NOMO-1 treated with dmso at 0.1 percent for 144 hours (cell line): ENCODE results near the gene TIMP4.

Source experiments
- DNase-seq: peaks from one replicate; lab custom pipeline; 2025; ENCODE audit not compliant: unreplicated experiment; lab: John Stamatoyannopoulos, UW

The TIMP4 gene

GRCh38 chr3:12148183-12148940 lies 10.3 kb downstream of the TIMP4 start:
- no peak for DNase-seq

DNA sequence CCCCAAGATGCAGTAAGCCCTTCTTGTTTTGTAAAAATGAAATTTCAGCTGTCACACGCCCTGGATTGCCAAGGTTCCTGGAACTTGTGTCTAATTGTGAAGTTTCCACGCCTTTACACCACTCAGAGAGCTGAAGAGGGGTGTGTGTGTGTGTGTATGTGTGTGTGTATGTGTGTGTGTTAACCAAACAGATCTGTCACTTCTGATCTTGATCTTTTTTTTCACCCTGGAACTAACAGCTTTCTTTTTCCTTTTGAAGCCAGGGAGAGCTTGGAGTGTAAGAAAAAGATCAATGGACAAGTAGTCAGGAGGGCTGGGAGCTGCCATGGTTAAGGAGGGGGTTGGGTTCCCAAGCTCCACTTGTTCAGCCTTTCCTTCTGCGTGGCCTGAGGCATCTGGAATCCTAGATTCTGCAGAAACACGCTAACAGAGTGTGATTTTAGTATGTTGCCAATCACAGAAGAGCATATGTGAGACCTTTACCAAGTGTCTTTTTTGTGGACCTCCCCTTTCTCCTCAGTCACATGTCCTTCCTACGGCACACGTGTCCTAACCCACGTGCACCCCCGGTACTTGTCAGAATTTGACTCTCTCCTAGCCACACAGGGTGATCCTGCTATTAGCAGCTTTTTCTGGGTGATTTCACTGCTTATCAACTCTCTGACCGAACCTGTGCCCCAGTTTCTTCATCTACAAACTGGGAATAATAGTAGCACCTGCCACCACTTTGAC lies 11.5 kb downstream of the TIMP4 start:
- no peak for DNase-seq

DNA sequence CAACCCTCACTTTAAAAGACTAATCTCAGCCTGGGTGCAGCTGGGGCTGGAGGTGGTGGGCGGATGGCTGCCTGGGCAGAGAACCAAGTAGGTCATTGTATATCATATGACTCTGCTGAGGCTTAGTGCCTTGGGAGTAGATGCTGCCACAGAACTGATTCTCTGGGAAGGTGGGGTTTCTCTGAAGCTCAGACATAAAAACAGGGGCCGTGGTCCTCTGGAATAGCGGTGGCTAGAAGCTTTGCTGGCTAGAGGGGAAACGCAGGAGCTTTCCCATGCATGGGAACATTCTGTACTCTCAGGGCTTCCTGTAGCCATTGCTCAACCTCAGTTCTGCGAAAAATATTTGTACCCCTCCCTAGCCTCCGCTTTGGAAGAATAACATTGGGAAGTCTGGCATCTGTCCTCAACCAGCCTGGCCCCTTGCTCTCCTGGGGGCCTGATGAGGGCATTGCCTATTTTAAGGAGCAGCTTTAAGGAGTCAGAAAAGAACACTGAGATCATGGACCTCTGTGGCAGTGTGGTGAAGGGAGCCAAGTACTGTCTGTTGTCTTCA lies 14.7 kb downstream of the TIMP4 start:
- no peak for DNase-seq

GRCh38 chr3:12142476-12142875 lies 16.2 kb downstream of the TIMP4 start:
- DNase-seq = no peak

DNA sequence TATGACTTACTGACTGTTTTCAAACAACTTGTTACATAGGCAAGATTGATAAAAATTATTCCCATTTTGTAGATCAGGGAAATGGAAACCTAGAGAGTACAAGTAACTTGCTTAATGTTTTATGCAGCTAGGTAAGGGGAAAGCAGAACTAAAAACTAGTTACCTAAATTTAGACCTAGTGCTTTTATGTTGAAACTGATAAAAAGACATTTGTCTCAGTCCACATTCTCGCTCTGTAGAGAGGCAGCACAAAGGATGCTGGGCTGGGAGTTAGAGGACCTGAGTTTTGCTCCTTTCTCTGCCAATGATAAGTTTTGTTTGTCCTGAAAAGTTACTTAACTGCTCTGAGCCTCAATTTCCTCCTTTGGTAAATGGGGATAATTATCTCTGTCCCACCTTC lies 17.4 kb downstream of the TIMP4 start:
- DNase-seq = no peak

DNA sequence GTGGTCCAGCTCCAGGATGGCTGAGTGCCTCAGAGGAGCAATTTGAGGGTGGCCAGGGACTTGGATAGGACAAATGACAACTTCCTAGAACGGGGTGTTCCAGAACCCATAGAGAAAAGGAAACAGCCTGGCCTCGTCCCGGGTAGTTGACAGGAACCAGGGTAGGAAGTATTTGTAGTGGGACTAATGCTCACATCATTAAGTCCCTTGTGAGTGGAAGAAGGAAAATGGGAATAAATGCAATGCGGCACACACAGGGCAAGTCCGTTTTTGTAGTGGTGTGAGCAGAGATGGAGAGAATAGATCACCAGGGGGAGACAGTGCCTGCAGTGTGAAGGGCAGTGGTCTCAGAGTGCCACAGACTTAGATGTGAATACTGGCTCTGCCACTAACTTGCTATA lies 19.6 kb downstream of the TIMP4 start:
- peak; percentile 47 for DNase-seq

GRCh38 chr3:12138044-12138443 lies 20.7 kb downstream of the TIMP4 start:
- peak; percentile 32 for DNase-seq

GRCh38 chr3:12136371-12136770 lies 22.3 kb downstream of the TIMP4 start:
- DNase-seq = no peak

GRCh38 chr3:12135029-12135657 lies 23.6 kb downstream of the TIMP4 start:
- DNase-seq = peak; percentile 25

DNA sequence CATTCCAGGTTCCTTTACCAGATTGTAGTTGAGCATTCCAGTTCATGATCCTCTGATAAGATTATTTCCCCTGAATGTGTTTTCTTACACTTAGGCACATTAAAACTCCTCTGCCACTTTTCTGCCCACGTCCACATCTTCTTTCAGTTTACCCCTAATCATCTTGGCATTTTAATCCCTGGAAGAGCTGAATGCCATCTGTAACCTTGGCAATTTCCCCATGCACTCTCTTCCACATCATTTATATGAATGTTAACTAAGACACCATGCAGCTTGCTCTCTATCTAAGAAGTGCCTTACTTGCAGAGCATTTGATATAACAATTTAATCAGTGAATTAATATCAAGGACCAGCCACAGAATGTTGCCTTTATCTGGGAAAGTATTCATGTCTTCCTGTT lies 25.8 kb downstream of the TIMP4 start:
- DNase-seq = no peak

GRCh38 chr3:12131351-12132090 lies 27.2 kb downstream of the TIMP4 start:
- DNase-seq = no peak

DNA sequence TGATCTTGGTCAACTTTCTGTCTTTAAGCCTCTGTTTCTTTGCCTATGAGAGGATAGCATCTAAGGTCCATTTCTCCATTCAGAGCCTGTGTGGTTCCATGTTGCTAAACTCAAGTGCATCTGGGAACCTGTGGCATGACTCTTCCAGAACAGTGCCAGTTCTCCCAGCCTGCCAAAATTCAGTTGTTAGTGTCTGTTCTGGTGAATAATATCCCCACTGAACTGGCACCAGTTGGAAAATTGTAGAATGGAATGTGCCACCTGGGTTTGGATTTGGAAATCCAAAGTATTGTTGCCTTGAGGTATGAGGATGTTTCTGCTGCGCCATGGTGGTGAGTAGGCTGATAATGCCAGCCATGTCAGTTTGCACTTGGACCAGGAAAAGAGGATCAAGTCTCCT lies 31.3 kb downstream of the TIMP4 start:
- DNase-seq = no peak

DNA sequence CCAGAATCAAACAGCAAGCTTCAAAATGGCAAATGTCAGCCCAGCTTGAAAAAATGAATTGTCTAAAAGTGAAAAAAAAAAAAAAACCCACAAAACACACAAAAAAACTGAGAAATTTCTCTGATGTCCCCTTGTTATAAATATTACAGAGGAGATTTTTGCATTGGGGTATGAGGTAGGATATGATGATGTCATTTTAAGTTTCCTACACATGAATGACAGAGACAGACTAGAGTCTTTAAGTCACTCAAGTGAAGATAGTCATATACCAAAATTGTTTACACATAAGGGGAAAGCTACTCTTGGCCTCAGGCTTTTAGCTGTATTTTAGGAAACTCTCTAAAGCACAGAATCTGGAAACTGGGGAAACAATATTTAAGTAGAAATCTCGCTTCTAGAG lies 32.9 kb downstream of the TIMP4 start:
- no peak for DNase-seq

- DNase-seq = no peak
Observed at GRCh38 chr3:12121466-12121865, 37.2 kb downstream of the TIMP4 start.

DNA sequence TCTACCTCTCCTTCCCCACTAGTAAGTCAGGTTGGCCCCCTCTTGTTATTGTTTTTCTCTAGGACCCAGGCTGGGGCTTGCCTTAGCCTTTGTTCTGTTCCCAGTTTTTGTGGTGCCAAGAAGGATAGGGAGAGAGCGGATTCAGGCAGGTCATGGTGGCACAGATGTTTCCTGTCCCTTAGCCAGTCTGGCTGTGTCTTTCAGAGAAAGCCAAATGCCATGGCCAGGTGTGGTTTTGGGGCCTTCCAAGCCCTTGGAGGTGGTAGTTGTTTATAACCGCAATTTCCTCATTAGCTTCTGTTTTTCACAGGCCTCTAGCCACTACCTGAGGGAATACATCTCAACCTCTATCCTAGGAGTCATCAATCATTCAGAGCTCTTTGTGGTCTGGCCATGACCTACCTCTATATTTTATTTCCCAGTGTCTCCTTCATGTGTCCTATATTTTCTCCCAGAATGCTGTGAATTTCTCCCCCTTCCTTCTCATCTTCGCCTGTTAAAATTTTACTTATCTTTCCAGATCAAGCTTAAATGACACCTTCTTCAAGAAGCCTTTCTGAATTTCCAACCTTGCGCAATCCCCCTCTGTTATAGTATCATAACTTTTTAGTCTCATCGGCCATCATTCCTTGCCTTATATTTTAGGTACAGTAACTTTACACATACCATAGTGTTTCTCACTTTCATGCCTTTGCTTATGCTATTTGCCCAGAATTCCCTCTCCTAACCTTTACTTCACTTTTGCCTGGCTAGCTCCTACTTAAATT lies 38.2 kb downstream of the TIMP4 start:
- DNase-seq = no peak

- DNase-seq = no peak
Observed at GRCh38 chr3:12117473-12117872, 41.2 kb downstream of the TIMP4 start.

GRCh38 chr3:12116870-12117269 lies 41.8 kb downstream of the TIMP4 start:
- DNase-seq = no peak

DNA sequence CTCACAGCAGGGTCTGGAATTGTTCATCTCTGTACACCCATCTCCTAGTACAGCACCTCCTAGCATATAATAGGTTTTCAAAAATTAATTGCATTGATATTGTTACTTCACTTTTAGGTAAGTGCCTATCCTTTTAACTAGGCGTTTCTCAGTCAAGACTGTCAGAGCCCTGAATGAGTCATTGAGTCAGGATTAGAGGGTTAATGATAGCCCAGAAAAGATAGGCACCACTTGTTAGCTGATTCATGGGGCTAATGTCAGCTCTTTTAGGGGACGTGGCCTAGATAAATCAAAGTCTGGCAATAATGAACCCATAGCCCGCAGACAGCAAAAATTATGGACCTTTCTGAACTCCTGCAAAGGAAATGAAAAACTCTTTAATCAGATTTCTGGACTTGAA lies 42.9 kb downstream of the TIMP4 start:
- no peak for DNase-seq

DNA sequence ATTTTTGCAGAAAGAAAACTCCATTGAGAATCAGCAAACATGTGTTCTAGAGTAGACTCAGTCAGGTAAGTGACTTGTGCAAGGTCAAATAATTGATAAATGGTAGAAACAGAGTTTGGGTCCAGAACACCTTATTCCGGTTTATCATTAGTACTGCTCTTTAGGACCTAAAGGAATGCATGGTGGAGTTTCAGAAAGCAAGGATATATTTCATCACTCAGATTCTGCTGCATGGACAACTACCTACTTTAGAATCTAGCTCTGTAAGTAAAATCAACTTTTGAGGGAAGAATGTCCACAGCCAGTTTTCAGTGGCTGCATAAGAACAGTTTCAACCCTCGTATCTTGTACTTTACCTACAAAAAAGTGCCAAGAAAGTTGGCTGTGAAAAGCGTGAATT lies 43.6 kb downstream of the TIMP4 start:
- DNase-seq = no peak

- no peak for DNase-seq
Observed at GRCh38 chr3:12114251-12114650, 44.5 kb downstream of the TIMP4 start.
